ENCODE results near the gene MCM5.

The MCM5 gene

GRCh38 chr22:35399114-35399677 is 744 bp upstream of the MCM5 start:
- FAIRE-seq, result no peak
- TF ChIP-seq POLR2A (IDR thresholded peaks at IDR 0.05; ENCODE audit: low read depth, low read length) (no peak), POU2F2 (IDR thresholded peaks at IDR 0.05; ENCODE audit: low read depth, low read length) (no peak), TAF1 (IDR thresholded peaks at IDR 0.05; ENCODE audit: low read depth, low read length) (no peak), SPI1 (IDR thresholded peaks at IDR 0.05; ENCODE audit: low read depth, low read length) (no peak)
- no peak for DNase-seq (ENCODE audit: insufficient read length, low spot score)

DNA sequence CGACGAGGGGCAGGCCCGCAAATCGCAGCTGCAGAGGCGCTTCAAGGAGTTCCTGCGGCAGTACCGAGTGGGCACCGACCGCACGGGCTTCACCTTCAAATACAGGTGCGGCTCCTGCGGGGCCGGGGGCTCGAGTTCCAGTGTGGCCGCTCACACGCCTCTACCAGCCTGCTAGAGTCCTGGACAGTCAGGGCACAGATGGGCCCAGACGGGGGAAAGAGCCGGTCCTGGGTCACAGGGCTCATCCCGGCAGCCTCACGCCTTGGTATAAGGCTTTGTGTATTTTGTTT is 506 bp downstream of the MCM5 start:
- FAIRE-seq (peak; percentile 33), DNase-seq (ENCODE audit: insufficient read length, low spot score) (no peak)
- no peak for TF ChIP-seq POLR2A (IDR thresholded peaks at IDR 0.05; ENCODE audit: low read depth, low read length)
- no peak for TF ChIP-seq PAX5 (IDR thresholded peaks at IDR 0.05; ENCODE audit: insufficient read depth, low read length, severe bottlenecking)
- no peak for TF ChIP-seq TAF1 (IDR thresholded peaks at IDR 0.05; ENCODE audit: low read depth, low read length)
- no peak for TF ChIP-seq POU2F2 (IDR thresholded peaks at IDR 0.05; ENCODE audit: low read depth, low read length)

DNA sequence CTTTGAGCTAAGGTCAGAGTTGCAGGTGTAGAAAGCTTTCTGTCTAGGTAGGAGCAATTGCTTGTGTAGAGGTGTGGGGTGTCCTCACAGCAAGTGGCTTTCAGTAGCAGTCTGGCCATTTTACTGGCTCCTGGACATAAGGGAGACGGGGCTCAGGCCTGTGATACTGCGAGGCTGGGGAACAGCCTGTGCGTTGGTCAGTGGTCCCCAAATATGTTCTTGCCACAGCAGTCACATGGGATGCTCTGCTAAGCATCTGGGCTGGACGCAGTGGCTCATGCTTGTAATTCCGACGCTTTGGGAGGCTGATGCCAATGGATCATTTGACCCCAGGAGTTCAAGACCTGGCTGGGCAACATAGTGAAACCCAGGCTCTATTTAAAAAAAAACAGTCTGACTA is 1.9 kb downstream of the MCM5 start:
- DNase-seq (ENCODE audit: insufficient read length, low spot score) (no peak), FAIRE-seq (peak; percentile 57)
- TF ChIP-seq POU2F2 (IDR thresholded peaks at IDR 0.05; ENCODE audit: low read depth, low read length) (no peak), POLR2AphosphoS5 (IDR thresholded peaks at IDR 0.05; ENCODE audit: low read depth, low read length) (0 out of 2 replicates have a peak, but pooled peaks have one; percentile 28)

DNA sequence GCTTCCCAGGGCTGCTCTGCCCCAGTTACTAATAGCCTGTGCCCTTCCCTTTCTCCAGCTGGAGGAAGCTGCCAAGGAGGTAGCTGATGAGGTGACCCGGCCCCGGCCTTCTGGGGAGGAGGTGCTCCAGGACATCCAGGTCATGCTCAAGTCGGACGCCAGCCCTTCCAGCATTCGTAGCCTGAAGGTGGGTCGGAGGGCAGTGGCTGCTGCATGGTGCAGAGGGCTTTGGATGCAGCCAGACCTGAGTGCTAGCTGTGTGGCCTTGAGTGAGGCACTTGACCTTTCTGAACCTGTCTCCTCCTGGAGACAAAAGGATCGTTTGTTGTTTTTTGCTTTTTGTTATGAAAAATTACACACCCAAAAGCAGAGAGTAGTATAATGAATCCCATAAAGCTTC is 3.4 kb downstream of the MCM5 start:
- TF ChIP-seq TAF1 (IDR thresholded peaks at IDR 0.05; ENCODE audit: low read depth, low read length) (no peak), POLR2A (IDR thresholded peaks at IDR 0.05; ENCODE audit: low read depth, low read length) (peak; percentile 16; the same call in 1 of the 2 replicates)
- no peak for FAIRE-seq
- no peak for DNase-seq (ENCODE audit: insufficient read length, low spot score)

GRCh38 chr22:35404176-35404575 is 4.2 kb downstream of the MCM5 start:
- no peak for TF ChIP-seq SPI1 (IDR thresholded peaks at IDR 0.05; ENCODE audit: low read depth, low read length)
- TF ChIP-seq TAF1 (IDR thresholded peaks at IDR 0.05; ENCODE audit: low read depth, low read length), result no peak
- TF ChIP-seq POU2F2 (IDR thresholded peaks at IDR 0.05; ENCODE audit: low read depth, low read length), result no peak
- FAIRE-seq (no peak), DNase-seq (ENCODE audit: insufficient read length, low spot score) (no peak)

DNA sequence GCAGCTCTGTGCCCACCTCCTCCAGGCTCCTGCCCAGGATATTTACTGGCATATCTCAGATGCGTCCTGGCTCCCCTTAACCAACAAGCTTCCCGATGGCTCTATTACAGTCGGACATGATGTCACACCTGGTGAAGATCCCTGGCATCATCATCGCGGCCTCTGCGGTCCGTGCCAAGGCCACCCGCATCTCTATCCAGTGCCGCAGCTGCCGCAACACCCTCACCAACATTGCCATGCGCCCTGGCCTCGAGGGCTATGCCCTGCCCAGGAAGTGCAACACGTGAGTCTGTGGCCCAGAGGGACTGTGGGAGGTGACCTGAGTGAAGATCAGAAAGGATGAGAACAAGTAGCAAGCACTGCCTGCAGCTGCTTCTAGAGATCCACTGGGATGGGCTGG is 6.5 kb downstream of the MCM5 start:
- FAIRE-seq (no peak), DNase-seq (ENCODE audit: insufficient read length, low spot score) (no peak)

DNA sequence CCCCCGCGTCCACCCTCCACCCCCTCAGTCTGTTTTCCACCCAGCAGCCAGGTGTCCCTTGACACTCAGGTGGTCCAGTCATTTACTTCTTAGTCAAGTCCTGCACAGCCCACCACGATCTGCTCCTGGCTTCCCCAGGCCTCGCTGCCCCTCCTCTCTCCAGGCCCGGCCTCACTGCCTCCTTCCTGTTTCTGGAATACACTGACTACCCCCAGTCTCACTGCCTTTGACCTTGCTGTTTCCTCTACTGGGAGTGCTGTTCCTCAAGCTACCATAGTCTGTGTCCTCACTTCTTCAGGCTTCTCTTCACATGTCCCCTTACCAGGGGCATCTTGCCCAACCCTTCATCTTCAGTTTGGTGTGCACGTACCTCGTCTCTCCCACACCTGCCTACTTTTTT is 7.4 kb downstream of the MCM5 start:
- FAIRE-seq, result no peak
- DNase-seq (ENCODE audit: insufficient read length, low spot score), result no peak
- TF ChIP-seq POU2F2 (IDR thresholded peaks at IDR 0.05; ENCODE audit: low read depth, low read length), result no peak
- TF ChIP-seq SPI1 (IDR thresholded peaks at IDR 0.05; ENCODE audit: low read depth, low read length), result no peak
- no peak for TF ChIP-seq TAF1 (IDR thresholded peaks at IDR 0.05; ENCODE audit: low read depth, low read length)
- TF ChIP-seq POLR2AphosphoS5 (IDR thresholded peaks at IDR 0.05; ENCODE audit: low read depth, low read length), result no peak
- TF ChIP-seq POLR2A (IDR thresholded peaks at IDR 0.05; ENCODE audit: low read depth, low read length), result no peak
- TF ChIP-seq PAX5 (IDR thresholded peaks at IDR 0.05; ENCODE audit: insufficient read depth, low read length, severe bottlenecking), result no peak

More for the DNA sequence above, 6.5 kb downstream of the MCM5 start:
- TF ChIP-seq SPI1 (IDR thresholded peaks at IDR 0.05; ENCODE audit: low read depth, low read length), result no peak

DNA sequence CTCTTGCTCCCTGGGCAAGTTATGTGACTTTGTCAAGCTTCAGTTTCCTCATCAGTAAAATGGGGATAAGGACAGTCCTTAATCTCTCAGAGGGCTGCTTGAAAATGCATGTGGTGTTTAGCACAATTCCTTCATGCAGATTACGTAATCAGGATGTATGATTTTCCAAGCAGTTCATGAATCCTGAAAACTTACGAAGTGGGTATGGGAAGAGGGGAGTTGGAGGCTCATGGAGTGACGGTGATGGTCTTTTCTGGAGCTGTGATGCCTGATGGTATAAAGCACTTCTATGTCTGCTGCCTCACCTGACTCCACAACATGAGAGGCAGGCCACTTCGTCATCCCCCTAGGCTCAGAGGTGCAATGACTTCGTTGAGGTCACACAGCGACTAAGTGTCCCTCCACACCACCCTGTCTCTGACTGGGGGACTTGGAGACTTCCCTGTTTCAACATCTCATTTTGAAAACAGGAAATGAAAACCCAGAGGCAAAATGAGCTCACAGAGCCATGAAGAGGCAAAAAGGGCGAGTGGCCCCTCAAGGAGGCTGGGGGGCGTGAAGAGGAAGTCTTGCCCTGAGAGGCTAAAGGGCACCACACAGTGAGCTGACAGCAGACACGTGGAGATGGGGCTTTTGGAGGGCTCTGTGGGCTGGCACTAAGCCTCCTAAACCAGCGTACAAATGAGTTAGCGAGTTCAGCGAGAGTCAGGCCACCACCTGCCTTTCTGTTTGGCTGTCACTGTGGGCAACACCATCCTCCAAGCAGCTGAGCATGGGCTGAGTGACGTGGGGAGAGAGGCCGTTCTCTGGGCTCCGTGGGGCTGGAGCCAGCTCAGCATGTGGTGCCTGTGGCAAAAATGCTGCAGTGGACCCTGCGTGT is 10.1 kb downstream of the MCM5 start:
- FAIRE-seq (peak; percentile 98), DNase-seq (ENCODE audit: insufficient read length, low spot score) (peak; percentile 70)
- TF ChIP-seq POLR2AphosphoS5 (IDR thresholded peaks at IDR 0.05; ENCODE audit: low read depth, low read length) (peak; percentile 62), POU2F2 (IDR thresholded peaks at IDR 0.05; ENCODE audit: low read depth, low read length) (0 out of 2 replicates have a peak, but pooled peaks have one; percentile 58), TAF1 (IDR thresholded peaks at IDR 0.05; ENCODE audit: low read depth, low read length) (0 out of 2 replicates have a peak, but pooled peaks have one; percentile 23), POLR2A (IDR thresholded peaks at IDR 0.05; ENCODE audit: low read depth, low read length) (peak; percentile 64; the same call in 1 of the 2 replicates), SPI1 (IDR thresholded peaks at IDR 0.05; ENCODE audit: low read depth, low read length) (peak; percentile 94), PAX5 (IDR thresholded peaks at IDR 0.05; ENCODE audit: insufficient read depth, low read length, severe bottlenecking) (no peak)

- TF ChIP-seq POLR2A (IDR thresholded peaks at IDR 0.05; ENCODE audit: low read depth, low read length) (no peak), SPI1 (IDR thresholded peaks at IDR 0.05; ENCODE audit: low read depth, low read length) (no peak), PAX5 (IDR thresholded peaks at IDR 0.05; ENCODE audit: insufficient read depth, low read length, severe bottlenecking) (no peak), TAF1 (IDR thresholded peaks at IDR 0.05; ENCODE audit: low read depth, low read length) (no peak), POLR2AphosphoS5 (IDR thresholded peaks at IDR 0.05; ENCODE audit: low read depth, low read length) (no peak), POU2F2 (IDR thresholded peaks at IDR 0.05; ENCODE audit: low read depth, low read length) (no peak)
- FAIRE-seq (no peak), DNase-seq (ENCODE audit: insufficient read length, low spot score) (no peak)
These were observed 10.7 kb downstream of the MCM5 start for GRCh38 chr22:35410663-35411034.

DNA sequence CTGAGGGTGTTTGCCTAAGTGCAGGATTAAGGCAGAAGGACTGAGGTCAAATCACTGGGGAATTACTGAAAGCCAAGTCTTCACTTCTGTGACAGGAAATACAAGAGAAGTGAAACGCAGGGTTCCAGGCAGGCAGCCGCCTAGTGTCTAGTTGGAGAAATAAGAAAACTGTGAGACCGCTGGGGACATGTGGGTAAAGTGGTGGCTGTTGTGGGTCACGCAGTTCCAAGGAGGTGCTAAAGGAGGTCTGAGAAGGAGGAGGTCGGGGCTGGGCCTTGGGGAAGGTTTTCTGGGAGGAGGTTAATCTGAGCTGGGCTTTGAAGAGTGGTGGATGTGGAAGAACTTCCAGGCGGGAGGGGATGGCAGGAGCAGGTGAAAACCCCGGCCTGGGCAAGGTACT is 11.2 kb downstream of the MCM5 start:
- TF ChIP-seq PAX5 (IDR thresholded peaks at IDR 0.05; ENCODE audit: insufficient read depth, low read length, severe bottlenecking) (no peak), TAF1 (IDR thresholded peaks at IDR 0.05; ENCODE audit: low read depth, low read length) (0 out of 2 replicates have a peak, but pooled peaks have one; percentile 24), POLR2AphosphoS5 (IDR thresholded peaks at IDR 0.05; ENCODE audit: low read depth, low read length) (no peak), SPI1 (IDR thresholded peaks at IDR 0.05; ENCODE audit: low read depth, low read length) (peak; percentile 64), POU2F2 (IDR thresholded peaks at IDR 0.05; ENCODE audit: low read depth, low read length) (no peak)
- DNase-seq (ENCODE audit: insufficient read length, low spot score), result peak; percentile 41
- no peak for FAIRE-seq
